ENCODE measurements around the gene GDI1.
"Not testable (repeated sequence)": the region's sequence is repeated elsewhere in the genome, so short reads cannot be mapped to it uniquely, and the experiment has no call there.

The GDI1 gene

GRCh38 chrX:154436983-154437752, at the start of gene GDI1:
TSS of gene GDI1 (plus strand) at chrX:154437154. CDS start at chrX:154437255, 101 bp downstream.
- in situ Hi-C loops (cut with MboI; ENCODE audit: low sequenced_read_pairs), result no loop called here

- in situ Hi-C loops (cut with MboI; ENCODE audit: low sequenced_read_pairs), result not testable (repeated sequence)
Observed at GRCh38 chrX:154388094-154388493, 48.9 kb upstream of the GDI1 start.

GRCh38 chrX:154388649-154389048, 48.3 kb upstream of the GDI1 start:
- in situ Hi-C loops (cut with MboI; ENCODE audit: low sequenced_read_pairs), result not testable (repeated sequence)

GRCh38 chrX:154389812-154390747, 46.9 kb upstream of the GDI1 start:
- in situ Hi-C loops (cut with MboI; ENCODE audit: low sequenced_read_pairs), result not testable (repeated sequence)

GRCh38 chrX:154396363-154396762, 40.6 kb upstream of the GDI1 start:
- in situ Hi-C loops (cut with MboI; ENCODE audit: low sequenced_read_pairs), result not testable (repeated sequence)

- in situ Hi-C loops (cut with MboI; ENCODE audit: low sequenced_read_pairs), result no loop called here
Observed at GRCh38 chrX:154396973-154397887, 39.7 kb upstream of the GDI1 start.

GRCh38 chrX:154397888-154398667, 38.9 kb upstream of the GDI1 start, which contains the start of gene RPL10:
TSS of gene RPL10 (plus strand) at chrX:154398377. CDS start at chrX:154398520, 143 bp downstream.
- in situ Hi-C loops (cut with MboI; ENCODE audit: low sequenced_read_pairs), result no loop called here

- in situ Hi-C loops (cut with MboI; ENCODE audit: low sequenced_read_pairs), result no loop called here
Observed at GRCh38 chrX:154398668-154399526, 38.1 kb upstream of the GDI1 start.

GRCh38 chrX:154399527-154400368, 37.2 kb upstream of the GDI1 start:
- in situ Hi-C loops (cut with MboI; ENCODE audit: low sequenced_read_pairs), result no loop called here

GRCh38 chrX:154400369-154400817, 36.6 kb upstream of the GDI1 start:
- in situ Hi-C loops (cut with MboI; ENCODE audit: low sequenced_read_pairs), result not testable (repeated sequence)

- in situ Hi-C loops (cut with MboI; ENCODE audit: low sequenced_read_pairs), result no loop called here
Observed at GRCh38 chrX:154401045-154401799, 35.7 kb upstream of the GDI1 start.

- in situ Hi-C loops (cut with MboI; ENCODE audit: low sequenced_read_pairs), result no loop called here
Observed at GRCh38 chrX:154401918-154402621, 34.9 kb upstream of the GDI1 start.

- in situ Hi-C loops (cut with MboI; ENCODE audit: low sequenced_read_pairs), result no loop called here
Observed at GRCh38 chrX:154402622-154403127, 34.3 kb upstream of the GDI1 start.

- in situ Hi-C loops (cut with MboI; ENCODE audit: low sequenced_read_pairs), result no loop called here
Observed at GRCh38 chrX:154403192-154403591, 33.8 kb upstream of the GDI1 start.

GRCh38 chrX:154403858-154404257, 33.1 kb upstream of the GDI1 start:
- in situ Hi-C loops (cut with MboI; ENCODE audit: low sequenced_read_pairs), result no loop called here

- in situ Hi-C loops (cut with MboI; ENCODE audit: low sequenced_read_pairs), result no loop called here
Observed at GRCh38 chrX:154404625-154405192, 32.2 kb upstream of the GDI1 start.
